Activated naive CD4-positive, alpha-beta T cell treated with Interleukin-2 at 50 U/mL for 16 hours (primary cell): ENCODE measurements around the gene PHF2.

Experiments
- DNase-seq: peaks from one replicate; pipeline ENCODE4 v3.0.0-alpha.2; 2020

The PHF2 gene

DNA sequence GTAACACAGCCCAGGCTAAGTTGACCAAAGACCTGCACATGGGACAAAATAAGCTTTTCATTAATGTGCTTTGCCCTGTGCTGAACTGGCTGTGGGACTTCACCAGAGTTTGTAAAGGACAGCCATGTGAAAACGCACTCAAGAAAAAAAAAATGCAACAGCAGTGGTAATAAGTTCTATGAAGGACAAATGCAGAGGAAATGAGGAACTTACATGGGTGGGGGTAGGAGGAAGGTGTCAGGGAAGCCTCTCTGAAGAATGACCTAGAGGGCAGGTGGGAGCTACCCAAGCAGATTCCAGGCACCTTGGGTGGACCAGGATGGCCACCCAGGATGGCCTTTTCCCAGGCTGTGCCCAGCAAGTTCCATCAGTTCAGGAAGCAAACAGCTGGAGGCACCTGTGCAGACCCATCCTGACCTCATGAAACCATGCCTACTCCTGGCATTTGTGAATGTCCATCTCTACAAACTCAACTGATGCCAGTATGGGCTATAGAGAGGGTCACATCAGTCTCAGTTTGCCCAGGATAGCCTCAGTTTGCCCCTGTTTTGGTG is 6.7 kb upstream of the PHF2 start:
- DNase-seq, result no peak

DNA sequence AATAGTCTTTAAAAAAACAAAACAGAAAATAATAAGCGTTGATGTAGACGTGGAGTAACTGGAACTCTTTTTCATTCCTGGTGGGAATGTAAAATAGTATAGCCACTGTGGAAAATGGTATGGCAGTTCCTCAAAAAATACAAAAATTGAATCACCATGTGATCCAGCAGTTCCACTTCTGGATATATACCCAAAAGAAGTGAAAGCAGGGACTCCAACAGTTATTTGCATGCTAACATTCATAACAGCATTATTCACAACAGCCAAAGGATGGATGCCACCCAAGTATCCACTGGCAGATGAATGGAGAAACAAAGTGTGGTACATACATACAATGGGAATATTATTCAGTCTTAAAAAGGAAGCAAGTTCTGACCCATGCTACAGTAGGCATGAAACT is 4.2 kb upstream of the PHF2 start:
- DNase-seq, result no peak

DNA sequence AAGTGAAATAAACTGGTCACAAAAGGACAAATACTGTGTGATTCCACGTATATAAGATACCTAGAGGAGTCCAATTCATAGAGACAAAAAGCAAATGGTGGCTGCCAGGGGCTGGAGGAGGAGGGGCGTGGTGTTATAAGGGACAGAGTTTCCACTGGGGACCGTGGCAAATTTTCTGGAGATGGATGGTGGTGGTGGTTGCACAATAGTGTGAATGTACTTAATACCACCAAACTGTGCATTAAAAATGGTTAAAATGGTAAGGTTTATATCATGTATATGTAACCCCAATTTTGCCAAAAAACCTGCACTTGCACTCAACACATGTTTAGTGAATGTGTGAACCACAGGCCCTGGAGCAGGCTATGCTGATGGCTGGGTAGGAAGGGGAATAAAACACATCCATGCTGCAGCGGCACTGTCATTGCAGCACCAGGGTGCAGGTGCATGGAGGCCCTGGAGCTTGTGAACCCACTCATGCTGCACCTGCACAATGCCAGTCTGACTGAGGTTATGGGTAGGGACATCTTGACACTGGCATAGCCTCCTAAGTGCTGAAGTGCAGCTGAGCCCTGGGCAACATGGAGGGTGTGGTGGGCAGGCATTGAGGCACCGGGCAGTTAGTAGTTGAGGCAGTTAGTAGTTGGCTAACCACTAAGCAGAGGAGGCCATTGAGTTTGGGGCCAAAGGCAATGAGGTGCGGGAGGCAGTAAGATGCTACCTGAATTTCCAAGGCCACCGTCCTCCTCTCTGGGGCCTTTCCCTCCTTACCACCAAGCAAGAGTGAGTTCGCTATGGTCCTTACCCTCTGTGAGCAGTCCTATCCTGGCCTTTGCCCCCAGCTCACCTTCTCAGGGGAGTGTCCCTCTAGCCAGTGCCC is 3.5 kb upstream of the PHF2 start:
- DNase-seq, result no peak

GRCh38 chr9:93573516-93573828 is 2.9 kb upstream of the PHF2 start:
- no peak for DNase-seq

DNA sequence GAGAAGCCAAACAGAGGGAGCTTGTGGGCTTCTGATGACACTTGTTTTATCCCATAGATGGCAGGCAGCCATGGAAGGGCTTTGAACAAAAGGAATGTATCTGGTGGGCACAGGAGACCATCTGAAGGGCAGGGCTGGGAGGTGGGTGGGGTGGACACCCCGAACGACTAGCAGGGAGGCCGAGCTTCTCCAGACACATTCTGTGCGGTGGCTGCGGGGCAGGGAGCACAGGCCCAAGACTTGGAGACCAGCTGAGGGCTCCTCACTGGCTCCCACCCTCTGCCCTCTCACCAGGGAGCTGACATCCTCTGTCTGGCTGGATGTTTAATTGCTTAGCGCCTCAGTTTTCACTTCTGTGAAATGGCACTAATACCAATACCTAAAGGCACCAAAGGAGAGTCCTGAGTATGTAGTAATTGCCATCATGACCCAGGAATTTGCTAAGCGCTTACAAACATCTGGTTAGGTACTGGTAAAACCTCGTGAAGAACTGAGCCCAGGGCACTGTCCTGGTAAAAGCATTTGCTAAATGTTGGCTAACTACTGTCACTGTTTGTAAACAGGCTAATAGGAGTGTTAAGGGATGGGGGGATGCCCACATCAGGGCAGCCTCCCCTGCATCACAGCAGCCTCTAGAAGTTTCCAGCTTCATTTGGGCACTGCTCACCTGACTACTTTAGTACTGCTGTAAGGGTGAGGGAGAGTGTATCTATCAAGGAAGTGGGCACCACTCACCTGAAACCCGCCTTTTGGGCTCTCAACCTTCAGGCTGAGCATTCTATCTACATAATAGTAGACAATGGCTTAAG is 2.1 kb upstream of the PHF2 start:
- DNase-seq, result no peak

DNA sequence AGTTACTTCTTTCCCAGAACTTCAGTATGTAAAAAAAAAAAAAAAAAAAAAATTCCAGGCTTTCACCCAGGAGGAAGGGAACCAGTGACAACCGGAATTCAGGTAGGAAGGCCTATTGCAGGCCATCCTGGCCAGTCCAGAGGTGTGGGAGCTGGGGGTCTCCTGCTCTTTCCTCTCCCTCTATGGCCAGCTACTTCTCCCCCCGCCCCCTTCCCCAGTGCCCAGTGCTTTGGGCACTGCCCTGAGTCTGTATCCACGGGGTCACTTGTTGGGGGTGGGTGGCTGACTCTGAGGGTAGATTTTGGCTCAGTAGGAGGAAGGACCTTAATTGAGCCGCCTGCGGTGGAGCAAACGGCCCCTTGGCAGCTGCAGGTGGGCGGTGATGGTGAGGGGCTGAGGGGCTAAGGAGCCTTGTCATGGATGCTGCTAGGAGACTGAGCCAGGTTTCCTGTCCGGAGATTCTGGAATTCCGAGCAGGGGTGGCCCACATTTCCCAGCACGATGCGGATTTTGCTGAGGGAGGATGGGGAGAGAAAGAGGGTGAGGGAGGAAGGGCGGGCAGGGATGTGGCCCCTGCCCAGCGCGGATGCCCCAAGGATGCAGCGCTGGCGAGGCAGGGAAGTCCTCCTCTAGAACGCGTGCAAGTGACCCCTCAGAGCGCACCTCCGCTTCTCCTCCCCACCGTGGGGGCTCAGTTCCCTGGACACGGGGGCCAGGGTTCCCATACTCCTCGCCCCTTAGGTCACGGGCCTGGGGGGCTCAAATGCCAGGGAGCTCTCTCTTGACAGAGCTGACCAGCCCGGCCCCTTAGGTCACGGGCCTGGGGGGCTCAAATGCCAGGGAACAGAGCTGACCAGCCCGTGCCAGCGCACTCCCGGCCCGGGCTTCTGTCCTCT is 1.2 kb upstream of the PHF2 start:
- no peak for DNase-seq

GRCh38 chr9:93575796-93576257 is 557 bp upstream of the PHF2 start:
- peak; percentile 55 for DNase-seq

GRCh38 chr9:93577078-93577974 is 942 bp downstream of the PHF2 start:
- DNase-seq, result peak; percentile 21

DNA sequence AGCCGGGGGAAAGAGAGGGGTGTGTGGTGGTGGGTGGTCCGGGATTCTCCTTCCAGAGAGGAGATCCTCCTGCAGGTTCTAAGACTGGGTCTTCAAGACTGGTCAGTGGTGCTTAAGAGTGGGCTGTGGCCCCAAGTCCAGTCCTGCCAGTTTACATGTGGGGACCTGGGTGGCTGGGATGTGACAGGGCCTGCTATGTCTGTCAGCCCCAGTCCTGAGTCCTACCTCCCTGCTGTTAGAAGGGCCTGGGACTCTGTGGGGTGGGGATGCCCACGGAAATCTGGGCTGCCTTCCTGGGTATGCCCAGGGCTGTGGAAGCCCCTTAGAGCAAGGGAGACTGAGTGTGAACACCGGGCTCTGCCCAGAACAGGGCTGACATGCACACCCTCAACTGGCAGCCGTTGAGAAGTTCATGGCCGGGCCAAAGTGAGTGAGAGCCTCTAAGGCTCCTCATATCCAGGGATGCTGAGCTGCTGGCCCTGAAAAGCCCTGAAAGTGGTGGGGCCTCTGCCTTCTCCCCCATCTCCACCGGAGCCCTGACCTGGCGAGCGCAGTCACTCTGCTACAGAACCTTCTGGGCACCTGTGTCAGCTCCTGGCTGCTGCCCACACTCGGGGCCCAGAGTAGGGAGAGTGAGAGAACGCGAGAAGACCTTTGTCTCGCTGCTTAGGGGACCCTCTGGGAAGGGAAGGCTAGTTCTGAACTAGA is 1.7 kb downstream of the PHF2 start:
- no peak for DNase-seq

DNA sequence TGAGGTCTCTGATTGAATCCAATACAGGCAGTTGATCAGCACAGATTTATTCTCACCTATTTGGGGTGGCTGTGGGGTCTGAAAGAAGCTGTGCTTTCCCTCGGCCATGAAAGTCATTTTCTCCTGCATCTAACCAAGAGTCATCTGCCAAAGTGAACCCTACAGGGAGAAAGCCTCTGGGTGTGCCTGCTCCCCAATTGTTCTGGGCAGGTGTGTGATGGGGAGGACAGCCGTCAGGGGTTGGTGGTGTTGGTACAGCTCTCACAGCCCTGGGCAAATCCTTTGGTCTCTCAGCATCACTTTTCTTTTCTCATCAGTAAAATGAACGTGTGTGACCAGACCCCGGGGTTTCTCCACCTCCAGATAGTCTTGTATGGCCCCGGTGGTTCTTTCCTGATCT is 2.5 kb downstream of the PHF2 start:
- DNase-seq, result no peak

DNA sequence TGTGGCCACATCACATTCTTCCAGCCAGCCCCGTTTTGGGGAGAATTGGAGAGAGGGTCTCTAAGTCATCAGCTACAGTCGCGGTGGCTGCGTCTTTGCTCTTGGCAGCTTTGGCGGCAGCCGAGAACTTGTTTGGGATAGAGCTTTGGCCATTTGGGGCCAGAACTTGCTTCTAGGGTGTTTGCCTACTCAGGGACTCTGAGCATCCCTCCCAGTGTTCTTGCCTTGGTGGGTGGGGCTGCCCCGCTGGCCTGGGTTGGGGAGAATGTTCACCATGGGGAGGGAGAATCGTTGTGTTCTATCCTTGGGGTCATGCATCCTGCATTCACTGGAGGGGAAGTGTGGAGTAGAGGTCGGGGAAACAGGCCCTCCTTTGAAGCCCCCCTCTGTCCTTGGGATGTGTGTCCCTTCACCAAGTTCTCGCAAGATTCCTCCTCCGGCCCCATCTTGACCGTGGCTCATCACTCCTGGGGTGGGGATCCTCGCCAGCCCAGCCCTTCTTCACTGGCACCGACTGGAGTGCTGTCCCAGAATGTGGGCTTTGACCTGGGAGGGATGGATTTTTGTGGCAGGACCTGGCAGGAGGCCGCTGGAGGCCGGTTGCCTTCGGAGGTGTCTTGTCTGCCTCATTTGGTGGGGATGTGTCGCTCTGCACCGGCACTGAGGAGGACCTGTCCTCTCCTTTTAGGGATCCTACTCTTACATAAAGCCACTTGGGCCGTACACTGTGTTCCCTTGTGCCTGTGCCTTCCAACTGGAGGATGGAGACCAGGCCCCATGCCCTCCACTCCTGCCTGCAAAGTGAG is 3.5 kb downstream of the PHF2 start:
- no peak for DNase-seq

- DNase-seq, result no peak
Measured at GRCh38 chr9:93580654-93581380, 4.4 kb downstream of the PHF2 start.

GRCh38 chr9:93582115-93582514 is 5.7 kb downstream of the PHF2 start:
- DNase-seq, result no peak

- no peak for DNase-seq
Measured at GRCh38 chr9:93582550-93582949, 6.2 kb downstream of the PHF2 start.

- no peak for DNase-seq
Measured at GRCh38 chr9:93585259-93585658, 8.9 kb downstream of the PHF2 start.

DNA sequence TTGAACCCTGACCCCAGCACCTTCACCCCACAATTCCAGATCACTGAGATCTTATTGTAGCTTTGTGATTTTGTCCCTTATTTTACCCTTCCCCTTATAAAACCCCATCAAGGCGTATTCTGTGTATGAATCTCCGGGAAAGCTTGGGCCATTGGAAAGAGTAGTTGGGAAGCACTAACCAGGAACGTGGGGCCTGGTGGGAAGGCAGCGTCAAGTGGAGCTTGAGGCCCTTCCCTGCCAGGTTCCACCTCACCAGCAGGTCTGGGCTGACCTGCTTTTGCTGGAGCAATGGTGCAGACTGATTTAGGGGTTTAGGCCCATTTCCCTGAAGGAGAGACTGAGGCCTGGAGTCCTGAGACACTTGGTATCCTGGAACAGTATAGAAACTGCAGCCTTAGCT is 9.3 kb downstream of the PHF2 start:
- no peak for DNase-seq

DNA sequence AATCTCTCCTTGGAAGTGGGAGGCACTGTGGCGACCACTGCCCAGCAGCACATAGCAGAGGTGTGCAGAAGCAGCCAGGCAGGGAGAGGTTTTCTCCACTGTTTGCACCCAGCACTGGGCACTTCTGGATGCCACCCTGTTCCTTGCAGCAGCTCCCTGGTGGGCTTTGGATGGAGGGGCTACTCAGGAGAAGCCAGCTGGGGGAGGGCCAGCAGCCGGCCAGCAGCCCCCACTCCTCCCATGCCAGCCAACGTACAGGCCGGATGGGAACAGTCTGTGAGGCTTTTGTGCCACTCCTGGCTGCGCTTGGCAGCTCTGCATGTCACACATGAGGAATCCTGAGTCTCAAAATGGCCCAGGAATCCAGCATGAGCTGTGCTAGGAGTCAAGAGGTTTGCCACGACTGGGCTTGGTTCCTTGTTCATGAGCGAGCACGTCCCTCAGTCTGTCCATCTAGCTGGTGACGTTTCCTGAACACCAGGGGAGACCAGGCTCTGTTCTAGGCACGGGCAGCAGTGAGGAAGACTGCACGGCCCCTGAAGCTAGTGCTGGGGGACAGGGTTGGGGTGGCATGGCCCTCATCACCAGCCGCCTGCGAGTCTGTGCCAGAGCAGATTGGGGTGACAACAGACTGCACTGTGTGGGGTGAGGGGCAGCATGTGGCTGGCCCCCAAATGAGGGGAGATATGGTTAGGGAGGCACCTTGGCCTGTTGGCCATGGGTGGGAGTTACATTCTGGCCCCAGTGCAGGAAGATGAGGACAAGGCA is 10.1 kb downstream of the PHF2 start:
- no peak for DNase-seq

DNA sequence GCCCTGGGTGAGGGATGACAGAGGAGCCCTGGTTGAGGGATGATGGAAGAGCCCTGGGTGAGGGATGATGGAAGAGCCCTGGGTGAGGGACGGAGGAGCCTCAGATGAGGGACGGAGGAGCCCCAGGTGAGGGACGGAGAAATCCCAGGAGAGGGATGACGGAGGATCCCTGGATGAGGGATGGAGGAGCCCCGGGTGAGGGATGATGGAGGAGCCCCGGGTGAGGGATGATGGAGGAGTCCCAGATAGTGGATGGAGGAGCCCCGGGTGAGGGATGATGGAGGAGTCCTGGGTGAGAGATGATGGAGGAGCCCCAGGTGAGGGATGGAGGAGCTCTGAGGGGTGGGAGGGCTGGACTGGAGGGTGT is 10.9 kb downstream of the PHF2 start:
- no peak for DNase-seq
